H9 (cell line): ENCODE measurements around the gene WWC2. TPM values are rescaled to one million over a fixed set of nuclear protein-coding genes. Genes with fewer than 3 reads are reported as not detected.

Experiments used
- DNase-seq: peaks from one replicate; pipeline ENCODE4 v3.0.0-alpha.2; 2017
- H2AFZ ChIP-seq: one replicate; pipeline ENCODE4 v1.6.1; 2013; ENCODE audit warnings: mild to moderate bottlenecking, low read length, control low read depth, moderate library complexity
- H2AK5ac ChIP-seq: 2 replicates; pipeline ENCODE4 v1.6.1; 2013; ENCODE audit warnings: low read length, control low read depth, mixed read lengths; ENCODE audit not compliant: insufficient read length
- H2BK120ac ChIP-seq: one replicate; pipeline ENCODE4 v1.6.1; 2013; ENCODE audit warnings: low read depth, mild to moderate bottlenecking, low read length, control low read depth, inconsistent platforms; ENCODE audit not compliant: poor library complexity, severe bottlenecking
- H2BK12ac ChIP-seq: 2 replicates; pipeline ENCODE4 v1.6.1; 2013; ENCODE audit warnings: low read length, control low read depth, mixed read lengths, low read depth; ENCODE audit not compliant: insufficient read length
- H2BK15ac ChIP-seq: 2 replicates; pipeline ENCODE4 v1.6.1; 2013; ENCODE audit warnings: low read depth, low read length, control low read depth
- H2BK20ac ChIP-seq: one replicate; pipeline ENCODE4 v1.6.1; 2013; ENCODE audit warnings: low read depth, mild to moderate bottlenecking, low read length, control low read depth, inconsistent platforms; ENCODE audit not compliant: poor library complexity, severe bottlenecking
- H2BK5ac ChIP-seq: 2 replicates; pipeline ENCODE4 v1.6.1; 2013; ENCODE audit warnings: low read length, control low read depth, mixed read lengths; ENCODE audit not compliant: insufficient read length
- H3K14ac ChIP-seq: 2 replicates; pipeline ENCODE4 v1.6.1; 2013; ENCODE audit warnings: low read length, control low read depth; ENCODE audit not compliant: insufficient read depth
- H3K18ac ChIP-seq: 2 replicates; pipeline ENCODE4 v1.6.1; 2013; ENCODE audit warnings: low read depth, mild to moderate bottlenecking, mixed read lengths, low read length, control low read depth; ENCODE audit not compliant: insufficient read length
- H3K23ac ChIP-seq: 2 replicates; pipeline ENCODE4 v1.6.1; 2013; ENCODE audit warnings: low read length, control low read depth, mixed read lengths, low read depth; ENCODE audit not compliant: insufficient read length
- H3K23me2 ChIP-seq: 2 replicates; pipeline ENCODE4 v1.6.1; 2013; ENCODE audit warnings: low read depth, mild to moderate bottlenecking, mixed read lengths, low read length, control low read depth; ENCODE audit not compliant: insufficient read length, poor library complexity, severe bottlenecking
- H3K27ac ChIP-seq: 2 replicates; pipeline ENCODE4 v1.5.1; 2013; ENCODE audit warnings: low read length, control low read depth, mixed read lengths, low read depth; ENCODE audit not compliant: insufficient read length
- H3K27me3 ChIP-seq: 2 replicates; pipeline ENCODE4 v1.6.1; 2013; ENCODE audit warnings: low read length, control low read depth, inconsistent platforms; ENCODE audit not compliant: insufficient read depth
- H3K4ac ChIP-seq: 2 replicates; pipeline ENCODE4 v1.6.1; 2013; ENCODE audit warnings: low read depth, mild to moderate bottlenecking, control low read depth, inconsistent platforms, low read length, moderate library complexity
- H3K4me1 ChIP-seq: 2 replicates; pipeline ENCODE4 v1.6.1; 2013; ENCODE audit warnings: low read length, control low read depth, inconsistent platforms; ENCODE audit not compliant: insufficient read depth
- H3K4me2 ChIP-seq: 2 replicates; pipeline ENCODE4 v1.6.1; 2013; ENCODE audit warnings: low read length, control low read depth, mixed read lengths; ENCODE audit not compliant: insufficient read length, insufficient read depth
- H3K56ac ChIP-seq: 2 replicates; pipeline ENCODE4 v1.6.1; 2013; ENCODE audit warnings: low read depth, mild to moderate bottlenecking, mixed read lengths, low read length, control low read depth; ENCODE audit not compliant: insufficient read length
- H3K79me1 ChIP-seq: 2 replicates; pipeline ENCODE4 v1.6.1; 2013; ENCODE audit warnings: low read depth, mild to moderate bottlenecking, moderate library complexity, low read length, control low read depth, inconsistent platforms; ENCODE audit not compliant: insufficient read depth, poor library complexity, severe bottlenecking
- H3K79me2 ChIP-seq: 2 replicates; pipeline ENCODE4 v1.6.1; 2013; ENCODE audit warnings: low read length, control low read depth, inconsistent platforms; ENCODE audit not compliant: insufficient read depth
- H3K9ac ChIP-seq: 2 replicates; pipeline ENCODE4 v1.6.1; 2013; ENCODE audit warnings: low read length, control low read depth, mixed read lengths; ENCODE audit not compliant: insufficient read length; ENCODE audit errors: extremely low read depth
- H3K9me3 ChIP-seq: one replicate; pipeline ENCODE4 v1.6.1; 2013; ENCODE audit warnings: low read depth, low read length, inconsistent platforms; ENCODE audit not compliant: control insufficient read depth
- H3T11ph ChIP-seq: one replicate; pipeline ENCODE4 v1.6.1; 2013; ENCODE audit warnings: mild to moderate bottlenecking, low read length, control low read depth, inconsistent platforms
- H4K20me1 ChIP-seq: one replicate; pipeline ENCODE4 v1.6.1; 2013; ENCODE audit not compliant: control insufficient read depth, insufficient read length, insufficient read depth
- H4K5ac ChIP-seq: 2 replicates; pipeline ENCODE4 v1.6.1; 2013; ENCODE audit warnings: low read depth, mild to moderate bottlenecking, mixed read lengths, low read length, control low read depth; ENCODE audit not compliant: insufficient read length
- H4K8ac ChIP-seq: replicated peaks from 2 replicates; pipeline ENCODE4 v1.6.1; 2013; ENCODE audit warnings: low read length, control low read depth, mixed read lengths, low read depth; ENCODE audit not compliant: insufficient read length
- H4K91ac ChIP-seq: 2 replicates; pipeline ENCODE4 v1.6.1; 2013; ENCODE audit warnings: low read depth, mild to moderate bottlenecking, moderate library complexity, mixed read lengths, low read length, control low read depth; ENCODE audit not compliant: insufficient read length
- H3K27ac Mint-ChIP-seq, 3 experiments: 2 replicates in 2 of 3; 3 replicates in 1 of 3; pipeline ENCODE4 v1.8.0; 2020 to 2021; ENCODE audit warnings: mixed read lengths in 3 of 3, mild to moderate bottlenecking in 1 of 3, moderate library complexity in 1 of 3
- H3K27me3 Mint-ChIP-seq: 2 replicates; pipeline ENCODE4 v1.8.0; 2021; ENCODE audit warnings: low read depth, mild to moderate bottlenecking, moderate library complexity, mixed read lengths
- H3K36me3 Mint-ChIP-seq, 3 experiments: 2 replicates in 2 of 3; 3 replicates in 1 of 3; pipeline ENCODE4 v1.8.0; 2020 to 2021; ENCODE audit warnings: low read depth in 3 of 3, mixed read lengths in 3 of 3; ENCODE audit not compliant: insufficient read depth in 1 of 3
- H3K4me1 Mint-ChIP-seq, 2 experiments: 2 replicates each; pipeline ENCODE4 v1.8.0; 2020; ENCODE audit warnings: mixed read lengths in 2 of 2
- H3K4me3 Mint-ChIP-seq, 2 experiments: 2 replicates in 1 of 2; 3 replicates in 1 of 2; pipeline ENCODE4 v1.8.0; 2020 to 2021; ENCODE audit warnings: mild to moderate bottlenecking in 2 of 2, mixed read lengths in 2 of 2, moderate library complexity in 1 of 2
- H3K9me3 Mint-ChIP-seq, 2 experiments: 2 replicates in 1 of 2; 3 replicates in 1 of 2; pipeline ENCODE4 v1.8.0; 2020; ENCODE audit warnings: mild to moderate bottlenecking in 2 of 2, mixed read lengths in 2 of 2, moderate library complexity in 1 of 2
- CTCF ChIP-seq: fragments of 200-600 bp; sonication (generic); conservative IDR thresholded peaks from 3 replicates; pipeline ENCODE4 v1.8.0; 2021; ENCODE audit warnings: antibody characterized with exemption, mild to moderate bottlenecking
- WGBS: extraction: QIAGEN DNeasy Blood & Tissue Kit; methylation state at CpG from one replicate; pipeline ENCODE4 v1.1.7; 2013; ENCODE audit warnings: missing lambda C conversion rate, low lambda C conversion rate, mixed read lengths; ENCODE audit not compliant: insufficient read length; ENCODE audit errors: extremely low coverage; 5-methylcytosine and 5-hydroxymethylcytosine counted together
- total RNA-seq: library from RNA; stranded (reverse); gene quantifications from 2 replicates; pipeline ENCODE4 v1.2.1, GENCODE V29; 2021

The WWC2 gene
- total RNA-seq, 1 experiment from 2014 or later: 106 TPM

GRCh38 chr4:183141997-183142396 lies 42.9 kb downstream of the WWC2 start:
- peaks cover 55% of the 10 kb centered on the region for H3K79me2 ChIP-seq
- Mint-ChIP-seq H3K9me3 (no peaks in the 10 kb centered on the region), H3K27ac (no peak overlapping the region; a peak in 1 of 7 replicates), H3K36me3 (no peaks in the 10 kb centered on the region; a peak in 1 of 7 replicates), H3K4me3 (no peak overlapping the region), H3K4me1 (peaks cover 43 to 51% of the 10 kb centered on the region in 2 experiments), H3K27me3 (no peaks in the 10 kb centered on the region)
- H3K56ac ChIP-seq: no peak overlapping the region
- no peak overlapping the region for H3T11ph ChIP-seq
- no peak overlapping the region for H3K4ac ChIP-seq
- no CpG with 5 or more reads among the region's 1 CpG for WGBS
- no peaks in the 10 kb centered on the region for H4K20me1 ChIP-seq
- H3K79me1 ChIP-seq: peaks cover 25% of the 10 kb centered on the region
- no peak overlapping the region for H2BK5ac ChIP-seq
- peaks cover 10% of the 10 kb centered on the region; the same call in 1 of the 2 replicates for H3K4me1 ChIP-seq
- no peak overlapping the region for H2BK15ac ChIP-seq
- H4K5ac ChIP-seq: no peak overlapping the region
- no peaks in the 10 kb centered on the region for H3K23me2 ChIP-seq
- no peak overlapping the region for H2BK12ac ChIP-seq
- H2AK5ac ChIP-seq: no peak overlapping the region
- H3K14ac ChIP-seq: no peak overlapping the region
- no peak overlapping the region for H3K27ac ChIP-seq
- no peaks in the 10 kb centered on the region for H3K27me3 ChIP-seq
- H3K4me2 ChIP-seq: no peak overlapping the region
- no peak overlapping the region for H4K91ac ChIP-seq
- H2BK120ac ChIP-seq: no peak overlapping the region
- no peak overlapping the region for H3K18ac ChIP-seq
- no peak overlapping the region for H2AFZ ChIP-seq
- no peak for TF ChIP-seq CTCF
- no peak for DNase-seq
- H3K23ac ChIP-seq: no peak overlapping the region
- no peak overlapping the region for H3K9ac ChIP-seq
- H3K9me3 ChIP-seq: no peaks in the 10 kb centered on the region
- H2BK20ac ChIP-seq: no peak overlapping the region
- no peak overlapping the region for H4K8ac ChIP-seq
